ENCODE data around the gene XPO4. TPM values are rescaled to one million over a fixed set of nuclear protein-coding genes. Genes with fewer than 3 reads are reported as not detected.
A peak's percentile ranks its signal among the peaks of the same experiment; 100 is the strongest.

XPO4 gene
- total RNA-seq, 3 donors from 2014 or later (not counting 1 experiment from before 2014, with no cell fraction given) = 11.7 to 19.8 (median 19.7) TPM

DNA sequence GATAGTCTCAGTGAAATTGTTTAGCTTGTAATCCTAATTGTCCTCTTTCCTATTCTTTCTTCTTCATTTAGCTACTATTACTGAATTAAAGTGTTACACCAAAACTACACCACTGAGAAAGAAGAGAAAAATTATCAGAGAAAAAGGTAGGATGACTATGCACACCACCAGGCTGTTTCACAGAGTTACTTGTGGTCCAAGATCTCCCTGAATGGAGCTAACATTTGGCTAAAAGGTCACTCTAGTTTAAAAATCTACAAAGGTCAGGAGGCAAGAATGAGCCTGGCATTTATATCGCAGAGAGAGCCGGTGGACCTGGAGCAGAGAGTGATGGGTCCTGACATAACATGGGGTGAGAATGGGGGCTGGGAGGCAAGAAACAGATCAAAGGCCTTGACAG lies 91.7 kb downstream of the XPO4 start:
- DNase-seq (no peak), ATAC-seq (no peak)
- H3K27me3 ChIP-seq (ENCODE audit: control insufficient read depth, insufficient read depth, low read length) = no peaks in the 10 kb centered on the region
- TF ChIP-seq, protein P1, sequence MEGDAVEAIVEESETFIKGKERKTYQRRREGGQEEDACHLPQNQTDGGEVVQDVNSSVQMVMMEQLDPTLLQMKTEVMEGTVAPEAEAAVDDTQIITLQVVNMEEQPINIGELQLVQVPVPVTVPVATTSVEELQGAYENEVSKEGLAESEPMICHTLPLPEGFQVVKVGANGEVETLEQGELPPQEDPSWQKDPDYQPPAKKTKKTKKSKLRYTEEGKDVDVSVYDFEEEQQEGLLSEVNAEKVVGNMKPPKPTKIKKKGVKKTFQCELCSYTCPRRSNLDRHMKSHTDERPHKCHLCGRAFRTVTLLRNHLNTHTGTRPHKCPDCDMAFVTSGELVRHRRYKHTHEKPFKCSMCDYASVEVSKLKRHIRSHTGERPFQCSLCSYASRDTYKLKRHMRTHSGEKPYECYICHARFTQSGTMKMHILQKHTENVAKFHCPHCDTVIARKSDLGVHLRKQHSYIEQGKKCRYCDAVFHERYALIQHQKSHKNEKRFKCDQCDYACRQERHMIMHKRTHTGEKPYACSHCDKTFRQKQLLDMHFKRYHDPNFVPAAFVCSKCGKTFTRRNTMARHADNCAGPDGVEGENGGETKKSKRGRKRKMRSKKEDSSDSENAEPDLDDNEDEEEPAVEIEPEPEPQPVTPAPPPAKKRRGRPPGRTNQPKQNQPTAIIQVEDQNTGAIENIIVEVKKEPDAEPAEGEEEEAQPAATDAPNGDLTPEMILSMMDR (IDR thresholded peaks at IDR 0.05) = no peak
- Mint-ChIP-seq H3K4me3 (no peak overlapping the region), H3K27me3 (ENCODE audit: low read depth in 2 of 2) (no peaks in the 10 kb centered on the region), H3K36me3 (peaks cover 6% of the 10 kb centered on the region), H3K9me3 (no peaks in the 10 kb centered on the region), H3K27ac (no peak overlapping the region), H3K4me1 (peaks cover 6 to 7% of the 10 kb centered on the region in 2 donors)
- no peaks in the 10 kb centered on the region for H3K4me1 ChIP-seq (ENCODE audit: control insufficient read depth, insufficient read depth, low read length)
- 98% methylated on average over 2 of the region's 2 CpGs for WGBS (ENCODE audit: insufficient coverage)
- H3K9me3 ChIP-seq (ENCODE audit: control insufficient read depth, insufficient read depth, low read length) = no peaks in the 10 kb centered on the region
- H3K4me3 ChIP-seq (ENCODE audit: low read length) = no peak overlapping the region
- intact Hi-C loops (cut with micrococcal nuclease) = no loop called here
- H3K27ac ChIP-seq (ENCODE audit: low read length) = no peak overlapping the region
- peaks cover 30% of the 10 kb centered on the region for H3K36me3 ChIP-seq (ENCODE audit: control insufficient read depth, insufficient read depth, low read length)

DNA sequence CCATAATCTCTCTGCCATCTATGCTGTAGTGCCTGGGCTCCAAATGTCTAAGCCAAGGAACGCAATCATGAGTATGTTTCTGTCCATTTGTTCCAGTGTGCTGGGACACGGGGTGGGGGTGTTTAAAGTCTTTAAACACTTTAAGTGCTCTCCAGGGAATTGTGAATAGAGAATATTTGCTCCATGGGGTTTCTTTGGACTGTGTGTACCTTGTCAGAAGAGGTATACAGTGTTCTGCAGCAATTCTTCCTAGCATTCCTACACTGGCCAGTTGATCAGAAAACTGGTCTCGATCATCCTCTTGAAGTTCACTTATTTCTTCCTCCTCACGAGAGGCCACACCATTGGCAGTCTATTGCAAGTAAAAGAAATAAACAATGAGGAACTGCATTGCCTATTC lies 93.7 kb downstream of the XPO4 start:
- no peak overlapping the region for H3K27ac Mint-ChIP-seq
- no peaks in the 10 kb centered on the region for H3K9me3 Mint-ChIP-seq
- ATAC-seq = no peak

DNA sequence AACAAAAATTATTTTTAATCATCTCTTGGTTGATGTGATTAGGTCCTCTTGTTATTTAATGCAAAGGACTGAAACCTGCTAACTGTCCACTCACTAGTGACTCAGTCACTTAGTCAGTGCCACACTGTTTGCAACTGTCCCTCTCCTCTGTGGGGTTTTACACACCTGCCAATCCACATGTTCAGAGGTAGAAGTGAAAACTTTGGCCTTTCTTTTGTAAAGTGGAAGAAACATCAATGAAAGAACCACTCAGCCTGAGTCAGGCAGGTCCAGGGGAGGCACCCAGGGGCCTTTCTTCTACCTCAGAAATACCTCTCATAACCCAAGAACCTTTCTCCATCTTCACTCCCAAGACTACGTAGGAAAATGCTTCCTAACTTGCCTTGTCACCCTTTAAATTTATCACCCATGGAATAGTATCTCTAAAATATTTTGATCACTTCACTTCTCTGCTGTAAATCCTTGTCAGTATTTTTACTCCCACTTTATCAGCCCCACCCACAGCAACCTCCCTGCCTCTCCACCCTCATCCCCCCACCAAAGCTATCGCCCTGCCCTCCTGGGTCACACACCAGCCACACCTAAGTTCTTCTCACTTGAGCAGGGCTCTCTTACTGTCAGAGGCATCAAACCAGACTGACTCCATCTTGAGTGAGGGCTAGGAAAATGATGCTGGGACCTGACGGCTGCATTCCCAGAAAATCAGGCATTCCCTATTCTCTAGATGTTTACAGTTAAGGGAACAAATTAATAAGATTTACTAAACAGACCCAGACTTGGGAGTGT lies 99.2 kb downstream of the XPO4 start:
- Histone ChIP-seq H3K4me3 (ENCODE audit: low read length) (no peak overlapping the region), H3K36me3 (ENCODE audit: control insufficient read depth, insufficient read depth, low read length) (peaks cover 24% of the 10 kb centered on the region), H3K4me1 (ENCODE audit: control insufficient read depth, insufficient read depth, low read length) (no peaks in the 10 kb centered on the region), H3K27ac (ENCODE audit: low read length) (no peak overlapping the region), H3K9me3 (ENCODE audit: control insufficient read depth, insufficient read depth, low read length) (no peaks in the 10 kb centered on the region), H3K27me3 (ENCODE audit: control insufficient read depth, insufficient read depth, low read length) (no peaks in the 10 kb centered on the region)
- TF ChIP-seq, protein P1 (IDR thresholded peaks at IDR 0.05) = no peak
- DNase-seq (no peak), ATAC-seq (no peak)
- H3K9me3 Mint-ChIP-seq = no peaks in the 10 kb centered on the region
- H3K27me3 Mint-ChIP-seq (ENCODE audit: low read depth in 2 of 2) = no peaks in the 10 kb centered on the region
- no peak overlapping the region for H3K4me3 Mint-ChIP-seq
- 92% methylated on average over 3 of the region's 3 CpGs for WGBS (ENCODE audit: insufficient coverage)
- H3K36me3 Mint-ChIP-seq = peaks cover 6% of the 10 kb centered on the region
- H3K27ac Mint-ChIP-seq = peak overlapping the region in 1 of 2 donors; percentile 67
- peaks cover 8 to 12% of the 10 kb centered on the region in 2 donors for H3K4me1 Mint-ChIP-seq
- intact Hi-C loops (cut with micrococcal nuclease) = no loop called here

More for the DNA sequence above, 93.7 kb downstream of the XPO4 start:
- H3K4me3 ChIP-seq (ENCODE audit: low read length) = no peak overlapping the region
- H3K9me3 ChIP-seq (ENCODE audit: control insufficient read depth, insufficient read depth, low read length) = no peaks in the 10 kb centered on the region
- no peak overlapping the region for H3K27ac ChIP-seq (ENCODE audit: low read length)
- Mint-ChIP-seq H3K27me3 (ENCODE audit: low read depth in 2 of 2) (no peaks in the 10 kb centered on the region), H3K36me3 (peaks cover 6% of the 10 kb centered on the region), H3K4me3 (no peak overlapping the region), H3K4me1 (peaks cover 12 to 14% of the 10 kb centered on the region in 2 donors)
- TF ChIP-seq, protein P1 (IDR thresholded peaks at IDR 0.05) = no peak
- WGBS (ENCODE audit: insufficient coverage) = 99% methylated on average over 4 of the region's 4 CpGs
- no peaks in the 10 kb centered on the region for H3K4me1 ChIP-seq (ENCODE audit: control insufficient read depth, insufficient read depth, low read length)
- no peaks in the 10 kb centered on the region for H3K27me3 ChIP-seq (ENCODE audit: control insufficient read depth, insufficient read depth, low read length)
- intact Hi-C loops (cut with micrococcal nuclease) = no loop called here
- H3K36me3 ChIP-seq (ENCODE audit: control insufficient read depth, insufficient read depth, low read length) = peaks cover 30% of the 10 kb centered on the region
- DNase-seq = no peak

Measured in natural killer cell (primary cell).